Measurements from ENCODE around the gene CHST6. TPM values are rescaled to one million over a fixed set of nuclear protein-coding genes. Genes with fewer than 3 reads are reported as not detected.

CHST6 gene
- total and polyA plus RNA-seq, 2 of the 8 experiments (the other 6 are each of a cell fraction or from before 2014, with no cell fraction given): 18.2 to 25.4 TPM

- Histone ChIP-seq H3K9me3 (ENCODE audit: insufficient read depth in 2 of 2, low read depth in 1 of 2, low read length in 1 of 2) (peaks cover 0 to 2% of the 10 kb centered on the region in 2 experiments; a peak in 1 of 4 replicates), H3K79me1 (ENCODE audit: low read depth, low read length) (no peaks in the 10 kb centered on the region; the same call in none of the 2 replicates), H3K23me2 (ENCODE audit: low read depth, low read length) (peaks cover 10% of the 10 kb centered on the region), H2BK120ac (replicated peaks; ENCODE audit: low read depth, low read length) (peak within 1 kb of the TSS; percentile 6), H2BK15ac (ENCODE audit: low read length) (no peak within 1 kb of the TSS; the same call in 1 of the 2 replicates), H3K79me2 (ENCODE audit: control insufficient read depth in 1 of 2, insufficient read depth in 2 of 2, low read length in 2 of 2) (peaks cover 11 to 46% of the 10 kb centered on the region in 2 experiments; a peak in 3 of 4 replicates), H4K91ac (replicated peaks; ENCODE audit: insufficient read length, low read length) (peak within 1 kb of the TSS; percentile 44), H3K18ac (ENCODE audit: extremely low read depth, low read length) (peak within 1 kb of the TSS; percentile 57; the same call in 1 of the 2 replicates), H4K5ac (ENCODE audit: insufficient read length, low read depth, low read length) (peak within 1 kb of the TSS; percentile 99), H2BK12ac (ENCODE audit: low read depth, low read length) (peak within 1 kb of the TSS; percentile 89; the same call in 1 of the 2 replicates), H2AFZ (ENCODE audit: low read length) (peak within 1 kb of the TSS; percentile 97), H2AK5ac (ENCODE audit: low read depth, low read length) (peak within 1 kb of the TSS; percentile 10; the same call in 1 of the 2 replicates), H3K14ac (ENCODE audit: insufficient read length) (no peak within 1 kb of the TSS), H3K27ac (ENCODE audit: low read depth, low read length) (peak within 1 kb of the TSS; percentile 93), H4K8ac (ENCODE audit: extremely low read depth, insufficient read depth, low read length) (peak within 1 kb of the TSS; percentile 96), H3K23ac (ENCODE audit: insufficient read length) (no peak within 1 kb of the TSS), H3K56ac (replicated peaks; ENCODE audit: insufficient read length, low read depth, low read length) (peak within 1 kb of the TSS; percentile 80), H2BK20ac (ENCODE audit: low read length) (no peak within 1 kb of the TSS), H2BK5ac (ENCODE audit: low read depth, low read length) (peak within 1 kb of the TSS; percentile 83), H3K4me3 (ENCODE audit: extremely low read depth in 1 of 4, insufficient read depth in 2 of 4, low read depth in 3 of 4, low read length in 4 of 4) (peak within 1 kb of the TSS; percentile 74 to 95 (median 83)), H3K9ac (replicated peaks in 1 of 4; ENCODE audit: extremely low read depth in 1 of 4, low read depth in 3 of 4, low read length in 3 of 4) (peak within 1 kb of the TSS; percentile 71 to 94 (median 88)), H3K36me3 (ENCODE audit: control insufficient read depth in 2 of 4, insufficient read depth in 4 of 4, low read length in 3 of 4) (no peaks in the 10 kb centered on the region), H4K20me1 (replicated peaks in 1 of 2; ENCODE audit: control insufficient read depth in 1 of 2, insufficient read depth in 2 of 2, low read length in 2 of 2) (no peaks in the 10 kb centered on the region), H3K4me1 (replicated peaks in 1 of 4; ENCODE audit: control insufficient read depth in 3 of 4, insufficient read depth in 4 of 4, low read length in 3 of 4) (peaks cover 0 to 7% (median 3%) of the 10 kb centered on the region in 4 experiments; a peak in 4 of 7 replicates), H3K27me3 (replicated peaks in 1 of 4; ENCODE audit: control insufficient read depth in 3 of 4, extremely low read depth in 1 of 4, insufficient read depth in 3 of 4, low read length in 3 of 4) (no peaks in the 10 kb centered on the region), H3K4me2 (ENCODE audit: insufficient read depth in 1 of 2, low read depth in 2 of 2, low read length in 2 of 2) (peak within 1 kb of the TSS; percentile 89 to 96), H3K4ac (replicated peaks; ENCODE audit: insufficient read length, low read depth, low read length) (no peak within 1 kb of the TSS)
- 2% methylated on average over 82 of the region's 85 CpGs; no CpG with 5 or more reads in 1 of the 2 experiments for WGBS, 2 experiments (ENCODE audit: extremely low coverage in 1 of 2, insufficient coverage in 1 of 2, insufficient read length in 1 of 2, insufficient replicate concordance in 2 of 2, low coverage in 1 of 2, low lambda C conversion rate in 2 of 2, missing lambda C conversion rate in 1 of 2)
- peak; percentile 89 to 97 for DNase-seq (ENCODE audit: low read depth in 1 of 2, low spot score in 2 of 2)
- CTCF ChIA-PET (ENCODE audit: partially characterized antibody): interaction anchor here (0.6 to 1.8 kb wide), 8 partner anchors 10 to 131 kb away, joined by 3 to 8 read pairs (median 4); partner anchors contain the start of gene TMEM170A
- no peak for FAIRE-seq
- POLR2A ChIA-PET (ENCODE audit: partially characterized antibody): interaction anchor here (0.6 to 3.3 kb wide), 34 partner anchors 8 to 215 kb away, joined by 3 to 35 read pairs (median 5); partner anchors contain the start of genes ADAT1, BCAR1, CHST5 and CHST6
- TF ChIP-seq RBBP5 (IDR thresholded peaks at IDR 0.05; ENCODE audit: borderline replicate concordance, low read depth, low read length) (no peak; the same call in 1 of the 2 replicates), ZNF274 (IDR thresholded peaks at IDR 0.05; ENCODE audit: borderline replicate concordance, extremely low read depth, low read length) (no peak), CBX8 (IDR thresholded peaks at IDR 0.05; ENCODE audit: borderline replicate concordance, low read depth, low read length) (no peak), TCF12 (IDR thresholded peaks at IDR 0.05; ENCODE audit: low read depth, low read length) (0 out of 2 replicates have a peak, but pooled peaks have one; percentile 27), ATF3 (IDR thresholded peaks at IDR 0.05; ENCODE audit: insufficient read depth, low read depth, low read length) (no peak), PHF8 (conservative IDR thresholded peaks at IDR 0.05; ENCODE audit: low read depth, low read length) (peak; percentile 83), USF2 (IDR thresholded peaks at IDR 0.05; ENCODE audit: low read length) (peak; percentile 74), TBP (IDR thresholded peaks at IDR 0.05; ENCODE audit: low read depth, low read length) (peak; percentile 47; the same call in 1 of the 2 replicates)
These were observed 62.2 kb downstream of the CHST6 start, which contains the start of gene CFDP1 for GRCh38 chr16:75432828-75433731. Gene CFDP1 (minus strand): TSS chr16:75433503. CDS start chr16:75433352, 151 bp downstream.
